Common myeloid progenitor, CD34-positive (primary cell): ENCODE results near the gene CFAP410.

Experiments
- CTCF ChIA-PET: fragments of 350-600 bp; sonication (Branson Sonifier 250); formaldehyde crosslinking; loops from one replicate; lab custom pipeline; 2021; ENCODE audit warnings: antibody characterized with exemption; lab: Charles Lee
- POLR2A ChIA-PET: fragments of 350-600 bp; sonication (Branson Sonifier 250); formaldehyde crosslinking; loops from one replicate; lab custom pipeline; 2021; ENCODE audit warnings: antibody characterized with exemption; lab: Charles Lee
- DNase-seq, 3 donors: peaks; one replicate each; pipeline versions ENCODE4 v3.0.0 to v3.0.0-alpha.2; 2013
- H3K27ac ChIP-seq, 2 experiments: 1 replicate in 1 of 2; 2 replicates in 1 of 2; pipeline ENCODE4 v1.7.0; 2013; ENCODE audit warnings: inconsistent platforms in 2 of 2, low read length in 2 of 2, mild to moderate bottlenecking in 2 of 2, low read depth in 1 of 2, moderate library complexity in 1 of 2; ENCODE audit not compliant: severe bottlenecking in 2 of 2, insufficient read depth in 1 of 2, poor library complexity in 1 of 2
- H3K27me3 ChIP-seq, 5 experiments: replicated peaks in 2 of 5; 1 replicate in 3 of 5; 2 replicates in 2 of 5; pipeline versions ENCODE4 v1.6.1 to v1.7.0; 2013; ENCODE audit warnings: low read length in 4 of 5, mild to moderate bottlenecking in 2 of 5, moderate library complexity in 2 of 5, inconsistent platforms in 1 of 5; ENCODE audit not compliant: insufficient read depth in 5 of 5, control insufficient read depth in 4 of 5
- H3K36me3 ChIP-seq, 4 experiments: 1 replicate in 2 of 4; 2 replicates in 2 of 4; pipeline versions ENCODE4 v1.6.1 to v1.7.0; 2013; ENCODE audit warnings: low read length in 3 of 4, control low read depth in 1 of 4, mild to moderate bottlenecking in 1 of 4; ENCODE audit not compliant: control insufficient read depth in 4 of 4, insufficient read depth in 4 of 4
- H3K4me1 ChIP-seq, 4 experiments: 1 replicate in 3 of 4; 2 replicates in 1 of 4; pipeline versions ENCODE4 v1.6.1 to v1.7.1; 2013; ENCODE audit warnings: low read length in 3 of 4, mild to moderate bottlenecking in 3 of 4, control low read depth in 1 of 4, inconsistent platforms in 1 of 4, moderate library complexity in 1 of 4; ENCODE audit not compliant: control insufficient read depth in 4 of 4, insufficient read depth in 4 of 4; ENCODE audit errors: control extremely low read depth in 1 of 4
- H3K4me3 ChIP-seq, 7 experiments: 1 replicate in 4 of 7; 2 replicates in 3 of 7; pipeline versions ENCODE4 v1.5.1 to v1.7.0; 2013; ENCODE audit warnings: mild to moderate bottlenecking in 7 of 7, low read length in 6 of 7, moderate library complexity in 6 of 7, inconsistent platforms in 2 of 7, low read depth in 2 of 7, control low read depth in 1 of 7; ENCODE audit not compliant: insufficient read depth in 4 of 7, control insufficient read depth in 1 of 7; ENCODE audit errors: extremely low read depth in 1 of 7
- H3K9me3 ChIP-seq, 5 experiments: 1 replicate in 4 of 5; 2 replicates in 1 of 5; pipeline versions ENCODE4 v1.6.1 to v1.7.1; 2013; ENCODE audit warnings: low read length in 4 of 5, mild to moderate bottlenecking in 2 of 5, inconsistent platforms in 1 of 5, low read depth in 1 of 5, moderate library complexity in 1 of 5; ENCODE audit not compliant: control insufficient read depth in 4 of 5, insufficient read depth in 2 of 5; ENCODE audit errors: control extremely low read depth in 1 of 5
- WGBS: methylation state at CpG from one replicate; pipeline ENCODE4 v1.1.5; 2013; ENCODE audit not compliant: insufficient coverage; 5-methylcytosine and 5-hydroxymethylcytosine counted together

CFAP410 gene

DNA sequence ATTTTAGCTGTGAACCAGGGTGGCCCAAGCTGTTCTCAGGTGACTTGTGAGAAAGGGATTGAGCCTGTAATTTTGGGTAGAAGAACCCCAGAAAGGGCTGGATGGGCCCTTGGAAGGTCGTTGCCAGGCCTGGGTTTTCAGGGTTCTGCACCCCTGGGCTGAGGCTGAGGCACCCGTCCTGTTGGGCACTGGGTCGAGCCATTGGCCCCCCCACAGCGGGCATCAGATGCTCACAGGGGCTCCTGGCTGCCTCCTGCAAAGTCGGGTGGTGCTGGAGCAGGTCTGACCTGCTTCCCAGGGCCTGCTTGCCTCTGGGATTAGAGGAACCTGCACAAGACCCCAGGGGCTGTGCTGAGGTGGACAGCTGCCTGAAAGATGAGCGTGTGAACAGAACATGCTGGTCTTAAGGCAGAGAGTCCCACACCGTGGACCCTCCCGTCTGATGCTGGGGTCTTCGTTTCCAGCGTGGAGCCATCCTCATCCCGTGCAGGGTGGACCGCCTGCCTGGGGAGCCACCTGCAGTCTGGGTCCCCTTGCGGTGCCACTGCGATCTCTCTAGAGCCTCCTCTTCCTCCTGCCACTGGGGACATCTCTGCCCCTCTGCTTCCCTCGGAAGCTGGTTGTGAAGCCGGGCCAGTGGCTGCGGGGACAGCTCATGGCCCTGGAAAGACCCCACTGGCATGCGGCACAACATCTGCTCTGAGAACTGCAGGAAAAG is 12.5 kb upstream of the CFAP410 start:
- POLR2A ChIA-PET: no interaction called here

DNA sequence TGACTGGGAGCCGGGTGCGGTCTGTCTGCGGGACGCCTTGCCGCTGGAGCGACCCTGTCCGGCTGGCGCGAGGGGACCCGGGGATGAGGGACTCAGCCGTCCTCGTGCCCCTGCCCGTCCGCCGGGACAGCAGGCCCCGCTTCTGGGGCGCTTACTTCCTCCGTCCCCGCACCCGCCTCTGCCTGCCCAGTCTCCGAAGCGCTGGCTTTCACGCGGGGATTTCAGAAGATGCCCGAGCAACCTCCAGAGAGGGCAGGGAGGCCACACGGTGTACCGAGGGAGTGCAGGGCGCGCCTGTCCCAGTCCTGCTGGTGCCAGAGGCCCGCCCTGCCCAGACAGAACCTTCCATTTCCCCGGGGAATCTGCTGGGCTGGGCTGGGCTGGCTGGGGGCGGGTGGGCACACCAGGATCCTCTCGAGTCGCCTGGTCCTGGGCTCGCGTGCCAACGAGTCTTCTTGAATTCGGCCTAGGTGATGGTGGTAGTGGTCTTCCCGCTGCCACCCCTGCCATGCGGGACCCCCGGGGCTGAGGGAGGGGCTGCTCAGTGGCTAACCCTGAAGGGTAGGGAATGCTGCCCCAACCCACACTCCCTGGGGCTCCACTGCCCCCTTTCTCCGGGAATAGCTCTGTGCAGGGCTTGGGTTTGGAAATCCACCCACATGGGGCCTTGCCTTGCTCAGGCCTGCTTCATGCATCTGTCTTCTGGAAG is 11.7 kb upstream of the CFAP410 start:
- H3K27ac ChIP-seq: no peak overlapping the region
- CTCF ChIA-PET: no interaction called here
- H3K4me3 ChIP-seq: no peak overlapping the region
- peak in 1 of 3 donors; percentile 22 for DNase-seq
- H3K9me3 ChIP-seq: no peaks in the 10 kb centered on the region
- peaks cover 0 to 63% (median 43%) of the 10 kb centered on the region in 4 experiments for H3K4me1 ChIP-seq
- H3K36me3 ChIP-seq: no peaks in the 10 kb centered on the region
- POLR2A ChIA-PET: no interaction called here
- H3K27me3 ChIP-seq: peaks cover 0 to 28% (median 8%) of the 10 kb centered on the region in 5 experiments
- 30% methylated on average over 42 of the region's 42 CpGs for whole genome bisulfite sequencing

More for the DNA sequence above, 12.5 kb upstream of the CFAP410 start:
- no peaks in the 10 kb centered on the region for H3K9me3 ChIP-seq
- H3K4me1 ChIP-seq: peaks cover 0 to 70% (median 48%) of the 10 kb centered on the region in 4 experiments
- peaks cover 0 to 28% (median 8%) of the 10 kb centered on the region in 5 experiments for H3K27me3 ChIP-seq
- DNase-seq: no peak
- H3K4me3 ChIP-seq: no peak overlapping the region
- CTCF ChIA-PET: interaction anchor here (1.6 kb wide), 1 partner anchor 9 kb away, joined by 4 read pairs; no protein-coding TSS in a partner anchor
- H3K36me3 ChIP-seq: no peaks in the 10 kb centered on the region
- over 99% methylated on average over 15 of the region's 18 CpGs for WGBS
- no peak overlapping the region for H3K27ac ChIP-seq

DNA sequence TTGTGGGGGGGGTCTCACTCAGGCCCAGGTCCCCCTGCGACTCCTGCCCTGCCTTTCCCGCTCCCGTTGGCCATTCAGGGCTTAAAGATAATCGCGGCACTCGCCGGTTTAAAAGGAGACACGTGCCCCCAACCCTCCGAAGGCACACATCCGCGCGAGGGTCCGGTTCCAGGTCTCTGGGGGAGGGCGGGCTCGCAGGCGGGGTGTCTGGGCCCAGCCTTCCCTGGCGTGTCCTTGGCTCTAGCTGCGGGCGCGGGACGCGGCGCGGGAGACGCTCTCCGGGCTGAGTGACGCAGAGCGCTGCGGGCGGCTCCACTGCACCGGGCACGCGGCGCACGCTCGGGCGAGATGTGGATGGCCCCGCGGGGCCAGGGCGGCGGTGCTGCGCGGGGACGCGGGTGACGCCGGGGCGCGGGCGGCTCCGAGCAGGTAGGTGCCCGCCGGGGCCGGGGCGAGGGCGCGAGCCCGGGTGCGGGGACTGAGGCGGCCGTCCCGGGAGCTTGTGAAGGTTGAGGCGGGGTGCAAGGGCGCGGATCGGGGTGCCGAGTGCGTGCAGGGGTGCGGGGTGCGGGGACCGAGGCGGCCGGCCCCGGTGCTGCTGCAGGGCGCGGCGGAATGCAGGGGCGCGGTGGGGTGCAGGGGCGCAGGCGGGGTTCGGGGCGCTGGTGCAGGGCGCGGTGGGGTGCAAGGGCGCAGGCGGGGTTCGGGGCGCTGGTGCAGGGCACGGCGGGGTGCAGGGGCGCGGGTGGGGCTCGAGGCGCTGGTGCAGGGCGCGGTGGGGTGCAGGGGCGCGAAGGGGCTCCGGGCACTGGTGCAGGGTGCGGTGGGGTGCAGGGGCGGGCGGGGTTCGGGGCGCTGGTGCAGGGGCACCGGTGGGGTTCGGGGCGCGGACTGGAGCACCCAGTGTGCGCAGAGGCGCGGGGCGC is 10.9 kb upstream of the CFAP410 start:
- peak overlapping the region in 1 of 7 experiments; percentile 16 for H3K4me3 ChIP-seq
- POLR2A ChIA-PET: no interaction called here
- peak in 2 of 3 donors; percentile 49 to 57 for DNase-seq
- H3K4me1 ChIP-seq: peaks cover 0 to 60% (median 41%) of the 10 kb centered on the region in 4 experiments
- H3K36me3 ChIP-seq: no peaks in the 10 kb centered on the region
- CTCF ChIA-PET: no interaction called here
- H3K27ac ChIP-seq: no peak overlapping the region
- peaks cover 0 to 28% (median 8%) of the 10 kb centered on the region in 5 experiments for H3K27me3 ChIP-seq
- no peaks in the 10 kb centered on the region for H3K9me3 ChIP-seq
- WGBS: 9% methylated on average over 90 of the region's 113 CpGs

DNA sequence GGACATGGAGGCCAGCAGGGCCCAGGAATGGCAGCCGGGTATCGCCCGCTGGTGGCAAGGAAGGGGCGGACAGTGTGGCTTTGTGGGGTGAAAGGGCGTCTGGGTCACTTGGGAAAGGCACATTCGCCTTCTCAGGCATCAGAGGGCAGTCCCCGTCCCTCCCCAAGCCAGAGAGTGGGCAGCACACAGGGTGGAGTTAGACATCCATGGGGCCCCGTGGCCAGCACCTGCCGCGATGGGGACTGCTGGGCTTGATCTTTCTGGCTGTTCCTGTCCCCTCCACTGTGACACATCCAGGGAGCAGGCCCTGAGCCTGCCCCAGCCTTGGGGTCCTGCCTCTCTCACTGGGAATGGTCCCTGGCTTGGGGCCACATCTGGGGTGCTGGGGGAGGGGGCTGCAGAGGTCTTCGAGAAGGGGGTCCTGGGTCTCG is 10.2 kb upstream of the CFAP410 start:
- WGBS: 87% methylated on average over 11 of the region's 12 CpGs
- no peak for DNase-seq
- Histone ChIP-seq H3K9me3 (no peaks in the 10 kb centered on the region), H3K4me3 (no peak overlapping the region), H3K27ac (no peak overlapping the region), H3K27me3 (peaks cover 0 to 28% (median 8%) of the 10 kb centered on the region in 5 experiments), H3K36me3 (no peaks in the 10 kb centered on the region), H3K4me1 (peaks cover 0 to 56% (median 36%) of the 10 kb centered on the region in 4 experiments)
- ChIA-PET POLR2A (no interaction called here), CTCF (no interaction called here)

DNA sequence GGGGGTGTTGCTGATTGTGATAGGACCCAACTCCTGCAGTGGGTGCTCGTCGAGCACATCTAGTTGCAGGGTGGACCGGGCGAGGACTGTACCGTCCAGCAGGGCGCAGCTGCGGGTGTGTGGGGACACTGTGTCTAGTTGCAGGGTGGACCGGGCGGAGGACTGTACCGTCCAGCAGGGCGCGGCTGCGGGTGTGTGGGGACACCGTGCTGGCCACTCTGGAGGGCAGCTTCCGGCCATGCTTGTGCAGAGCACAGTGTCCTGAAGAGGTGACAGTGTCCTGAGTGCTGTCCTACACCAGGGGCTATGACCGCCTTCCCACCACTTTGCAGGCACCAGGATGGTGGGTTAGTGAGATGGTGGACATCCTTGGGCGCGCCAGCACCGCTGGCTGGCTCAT is 9.7 kb upstream of the CFAP410 start:
- no peak overlapping the region for H3K27ac ChIP-seq
- no peak overlapping the region for H3K4me3 ChIP-seq
- ChIA-PET POLR2A (no interaction called here), CTCF (no interaction called here)
- H3K36me3 ChIP-seq: no peaks in the 10 kb centered on the region
- H3K4me1 ChIP-seq: peaks cover 0 to 51% (median 32%) of the 10 kb centered on the region in 4 experiments
- peaks cover 0 to 28% (median 8%) of the 10 kb centered on the region in 5 experiments for H3K27me3 ChIP-seq
- H3K9me3 ChIP-seq: no peaks in the 10 kb centered on the region
- no peak for DNase-seq
- WGBS: 97% methylated on average over 19 of the region's 19 CpGs

DNA sequence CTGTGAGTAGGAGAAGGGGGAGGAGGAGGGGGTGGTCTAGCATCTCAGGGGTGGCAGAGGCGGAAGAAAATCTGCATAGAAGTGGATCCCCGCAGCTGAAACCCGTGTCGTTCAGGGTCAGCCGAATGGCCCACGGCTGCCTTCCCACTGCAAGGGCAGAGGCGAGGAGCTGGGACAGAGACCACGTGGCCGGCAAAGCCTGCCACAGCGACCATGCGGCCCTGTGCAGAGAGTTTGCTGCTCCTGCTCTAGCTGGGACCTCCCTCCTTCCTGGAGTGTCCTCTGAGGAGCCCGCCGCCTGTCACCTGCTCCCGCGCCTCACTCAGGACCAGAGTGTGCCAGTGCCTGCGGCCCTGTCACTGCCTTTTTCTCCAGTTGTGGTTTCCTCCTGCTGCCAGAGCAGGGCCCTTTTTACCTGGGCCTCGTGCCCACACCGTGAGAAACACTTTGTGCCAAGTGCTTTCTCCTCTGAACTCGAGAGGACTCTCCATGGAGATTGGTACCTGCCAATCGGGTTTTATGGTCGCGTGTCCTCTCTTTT is 8.8 kb upstream of the CFAP410 start:
- ChIA-PET POLR2A (no interaction called here), CTCF (no interaction called here)
- H3K4me3 ChIP-seq: no peak overlapping the region
- H3K36me3 ChIP-seq: no peaks in the 10 kb centered on the region
- H3K27me3 ChIP-seq: peaks cover 0 to 28% (median 8%) of the 10 kb centered on the region in 5 experiments
- H3K9me3 ChIP-seq: no peaks in the 10 kb centered on the region
- WGBS: 55% methylated on average over 22 of the region's 22 CpGs
- H3K27ac ChIP-seq: no peak overlapping the region
- peak in 1 of 3 donors; percentile 29 for DNase-seq
- peaks cover 0 to 44% (median 23%) of the 10 kb centered on the region in 4 experiments for H3K4me1 ChIP-seq
